Astrocyte (in vitro differentiated cells and primary cell): ENCODE results near the gene FIZ1. TPM values are rescaled to one million over a fixed set of nuclear protein-coding genes. Genes with fewer than 3 reads are reported as not detected.
A peak's percentile ranks its signal among the peaks of the same experiment; 100 is the strongest.

Experiments used
- DNase-seq: peaks from one replicate; pipeline ENCODE4 v3.0.0-alpha.2; 2010; ENCODE audit warnings: low read depth
- FAIRE-seq: peaks from 2 replicates; lab custom pipeline; 2011; peaks lifted over from hg19 to GRCh38; lab: Jason Lieb, UNC
- H2AFZ ChIP-seq: 2 replicates; pipeline ENCODE4 v1.6.0; 2012; ENCODE audit warnings: low read depth, low read length, inconsistent platforms
- H3K27ac ChIP-seq: 2 replicates; pipeline ENCODE4 v1.5.1; 2011; ENCODE audit warnings: low read depth, low read length, inconsistent platforms
- H3K27me3 ChIP-seq: 2 replicates; pipeline ENCODE4 v1.6.0; 2011; ENCODE audit warnings: low read length, inconsistent platforms; ENCODE audit not compliant: insufficient read depth
- H3K36me3 ChIP-seq: 2 replicates; pipeline ENCODE4 v1.5.1; 2011; ENCODE audit warnings: low read length, inconsistent platforms; ENCODE audit not compliant: insufficient read depth
- H3K4me1 ChIP-seq: 2 replicates; pipeline ENCODE4 v1.5.1; 2011; ENCODE audit warnings: low read length, inconsistent platforms; ENCODE audit not compliant: insufficient read depth
- H3K4me2 ChIP-seq: 2 replicates; pipeline ENCODE4 v1.6.0; 2012; ENCODE audit warnings: low read length, inconsistent platforms
- H3K4me3 ChIP-seq: 2 replicates; pipeline ENCODE4 v1.5.1; 2011; ENCODE audit warnings: low read depth, mild to moderate bottlenecking, low read length, inconsistent platforms; ENCODE audit not compliant: insufficient read depth
- H3K79me2 ChIP-seq: 2 replicates; pipeline ENCODE4 v1.6.0; 2012; ENCODE audit warnings: mild to moderate bottlenecking, low read length, inconsistent platforms; ENCODE audit not compliant: insufficient read depth
- H3K9ac ChIP-seq: 2 replicates; pipeline ENCODE4 v1.6.0; 2012; ENCODE audit warnings: mild to moderate bottlenecking, low read length, inconsistent platforms
- H3K9me3 ChIP-seq: 2 replicates; pipeline ENCODE4 v1.5.1; 2012; ENCODE audit warnings: low read depth, mild to moderate bottlenecking, low read length, inconsistent platforms; ENCODE audit not compliant: insufficient read depth
- H4K20me1 ChIP-seq: 2 replicates; pipeline ENCODE4 v1.6.0; 2012; ENCODE audit warnings: low read length, inconsistent platforms; ENCODE audit not compliant: insufficient read depth
- H3K27ac Mint-ChIP-seq: one replicate; pipeline ENCODE4 v1.8.0; 2021; ENCODE audit warnings: mild to moderate bottlenecking, mixed read lengths; ENCODE audit not compliant: unreplicated experiment
- H3K27me3 Mint-ChIP-seq: one replicate; pipeline ENCODE4 v1.8.0; 2021; ENCODE audit warnings: low read depth, mixed read lengths; ENCODE audit not compliant: unreplicated experiment
- H3K36me3 Mint-ChIP-seq: one replicate; pipeline ENCODE4 v1.8.0; 2021; ENCODE audit warnings: low read depth, mixed read lengths; ENCODE audit not compliant: unreplicated experiment
- H3K4me1 Mint-ChIP-seq: one replicate; pipeline ENCODE4 v1.8.0; 2021; ENCODE audit warnings: low read depth, mixed read lengths; ENCODE audit not compliant: unreplicated experiment
- H3K4me3 Mint-ChIP-seq: one replicate; pipeline ENCODE4 v1.8.0; 2021; ENCODE audit warnings: mild to moderate bottlenecking, moderate library complexity, mixed read lengths; ENCODE audit not compliant: unreplicated experiment
- H3K9me3 Mint-ChIP-seq: one replicate; pipeline ENCODE4 v1.8.0; 2021; ENCODE audit warnings: mild to moderate bottlenecking, mixed read lengths; ENCODE audit not compliant: unreplicated experiment
- EZH2 ChIP-seq: IDR thresholded peaks from 2 replicates; pipeline ENCODE4 v1.6.1; 2012; ENCODE audit warnings: mild to moderate bottlenecking, low read length, inconsistent platforms; ENCODE audit not compliant: insufficient read depth
- total RNA-seq: library from RNA; stranded (reverse); gene quantifications from 2 replicates; pipeline ENCODE4 v1.2.1, GENCODE V29; 2021
- TF ChIP-seq, protein P1 (sequence below): IDR thresholded peaks from 2 replicates; pipeline ENCODE4 v1.5.1; 2011; ENCODE audit warnings: low read depth, mild to moderate bottlenecking, inconsistent platforms, low read length, moderate library complexity; ENCODE audit not compliant: insufficient read depth

The FIZ1 gene
- total RNA-seq, 1 donor from 2014 or later, result 14.5 TPM

DNA sequence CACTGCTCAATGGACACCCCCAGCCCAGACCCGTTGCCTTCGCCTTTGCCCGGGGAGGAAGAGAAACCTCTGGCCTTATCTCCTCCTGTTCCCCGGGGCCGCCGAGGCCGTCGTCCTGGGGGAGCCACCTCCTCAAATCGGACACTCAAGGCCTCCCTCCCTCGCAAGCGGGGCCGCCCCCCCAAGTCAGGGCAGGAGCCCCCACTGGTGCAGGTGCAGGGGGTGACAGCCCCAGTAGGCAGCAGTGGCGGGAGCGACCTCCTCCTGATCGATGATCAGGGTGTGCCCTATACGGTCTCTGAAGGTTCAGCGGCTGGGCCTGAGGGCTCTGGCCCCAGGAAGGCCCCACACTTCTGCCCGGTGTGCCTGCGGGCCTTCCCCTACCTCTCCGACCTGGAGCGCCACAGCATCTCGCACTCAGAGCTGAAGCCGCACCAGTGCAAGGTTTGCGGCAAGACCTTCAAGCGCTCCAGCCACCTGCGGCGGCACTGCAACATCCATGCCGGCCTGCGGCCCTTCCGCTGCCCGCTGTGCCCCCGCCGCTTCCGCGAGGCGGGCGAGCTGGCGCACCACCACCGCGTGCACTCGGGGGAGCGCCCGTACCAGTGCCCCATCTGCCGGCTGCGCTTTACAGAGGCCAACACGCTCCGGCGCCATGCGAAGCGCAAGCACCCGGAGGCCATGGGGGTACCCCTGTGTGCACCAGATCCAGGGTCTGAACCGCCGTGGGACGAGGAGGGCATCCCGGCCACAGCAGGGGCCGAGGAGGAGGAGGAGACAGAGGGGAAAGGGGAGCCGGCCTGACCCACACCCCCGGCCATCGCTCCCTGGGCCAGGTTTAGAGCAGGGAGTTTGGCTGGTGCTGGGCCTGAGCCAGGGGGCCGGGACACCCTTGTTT, 3.0 kb upstream of the FIZ1 start:
- Mint-ChIP-seq H3K4me3 (no peak overlapping the region), H3K9me3 (peaks cover 5% of the 10 kb centered on the region), H3K27ac (no peak overlapping the region), H3K27me3 (no peaks in the 10 kb centered on the region), H3K4me1 (peaks cover 15% of the 10 kb centered on the region), H3K36me3 (peaks cover 10% of the 10 kb centered on the region)
- Histone ChIP-seq H3K4me1 (peaks cover 14% of the 10 kb centered on the region), H3K9me3 (no peaks in the 10 kb centered on the region), H3K27ac (no peak overlapping the region), H3K27me3 (no peaks in the 10 kb centered on the region), H3K79me2 (peaks cover 27% of the 10 kb centered on the region), H3K36me3 (no peaks in the 10 kb centered on the region), H3K4me3 (no peak overlapping the region), H4K20me1 (peaks cover 11% of the 10 kb centered on the region), H2AFZ (no peak overlapping the region), H3K4me2 (no peak overlapping the region), H3K9ac (no peak overlapping the region)
- TF ChIP-seq EZH2, result no peak
- TF ChIP-seq, protein P1, sequence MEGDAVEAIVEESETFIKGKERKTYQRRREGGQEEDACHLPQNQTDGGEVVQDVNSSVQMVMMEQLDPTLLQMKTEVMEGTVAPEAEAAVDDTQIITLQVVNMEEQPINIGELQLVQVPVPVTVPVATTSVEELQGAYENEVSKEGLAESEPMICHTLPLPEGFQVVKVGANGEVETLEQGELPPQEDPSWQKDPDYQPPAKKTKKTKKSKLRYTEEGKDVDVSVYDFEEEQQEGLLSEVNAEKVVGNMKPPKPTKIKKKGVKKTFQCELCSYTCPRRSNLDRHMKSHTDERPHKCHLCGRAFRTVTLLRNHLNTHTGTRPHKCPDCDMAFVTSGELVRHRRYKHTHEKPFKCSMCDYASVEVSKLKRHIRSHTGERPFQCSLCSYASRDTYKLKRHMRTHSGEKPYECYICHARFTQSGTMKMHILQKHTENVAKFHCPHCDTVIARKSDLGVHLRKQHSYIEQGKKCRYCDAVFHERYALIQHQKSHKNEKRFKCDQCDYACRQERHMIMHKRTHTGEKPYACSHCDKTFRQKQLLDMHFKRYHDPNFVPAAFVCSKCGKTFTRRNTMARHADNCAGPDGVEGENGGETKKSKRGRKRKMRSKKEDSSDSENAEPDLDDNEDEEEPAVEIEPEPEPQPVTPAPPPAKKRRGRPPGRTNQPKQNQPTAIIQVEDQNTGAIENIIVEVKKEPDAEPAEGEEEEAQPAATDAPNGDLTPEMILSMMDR, result no peak
- FAIRE-seq, result no peak
- no peak for DNase-seq

DNA sequence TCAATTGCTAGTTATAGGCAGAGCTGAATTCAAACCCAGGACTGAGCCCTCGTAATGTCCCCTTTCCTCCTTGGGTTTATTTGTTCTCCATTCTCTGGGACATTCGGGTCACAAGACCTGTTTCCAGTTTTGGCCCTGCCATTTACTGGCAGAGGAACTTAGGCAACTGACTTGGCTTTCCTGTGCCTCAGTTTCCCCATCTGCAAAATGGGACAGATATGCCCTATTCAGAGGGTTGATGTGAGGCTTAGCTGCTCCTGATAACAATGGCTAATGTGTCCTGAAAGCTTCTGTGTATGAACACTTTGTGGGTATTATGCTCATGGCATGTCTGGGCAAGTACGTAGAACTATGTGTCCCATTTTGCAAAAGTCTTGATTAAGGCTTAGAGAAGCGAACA, 1.8 kb upstream of the FIZ1 start:
- FAIRE-seq, result no peak
- peak overlapping the region; percentile 58 for H3K4me3 ChIP-seq
- H3K4me3 Mint-ChIP-seq, result peak overlapping the region; percentile 74
- no peaks in the 10 kb centered on the region for H4K20me1 ChIP-seq
- H2AFZ ChIP-seq, result no peak overlapping the region
- peak overlapping the region; percentile 86 for H3K27ac Mint-ChIP-seq
- peaks cover 11% of the 10 kb centered on the region for H3K36me3 Mint-ChIP-seq
- H3K4me2 ChIP-seq, result peak overlapping the region; percentile 89
- no peak overlapping the region for H3K27ac ChIP-seq
- no peaks in the 10 kb centered on the region for H3K9me3 ChIP-seq
- no peak for DNase-seq
- peaks cover 6% of the 10 kb centered on the region for H3K4me1 Mint-ChIP-seq
- H3K9me3 Mint-ChIP-seq, result peaks cover 5% of the 10 kb centered on the region
- no peaks in the 10 kb centered on the region for H3K27me3 ChIP-seq
- H3K4me1 ChIP-seq, result peaks cover 5% of the 10 kb centered on the region
- no peaks in the 10 kb centered on the region for H3K27me3 Mint-ChIP-seq
- H3K9ac ChIP-seq, result peak overlapping the region; percentile 96
- TF ChIP-seq EZH2, result no peak
- TF ChIP-seq, protein P1, result no peak
- peaks cover 15% of the 10 kb centered on the region for H3K79me2 ChIP-seq
- peaks cover 5% of the 10 kb centered on the region for H3K36me3 ChIP-seq

DNA sequence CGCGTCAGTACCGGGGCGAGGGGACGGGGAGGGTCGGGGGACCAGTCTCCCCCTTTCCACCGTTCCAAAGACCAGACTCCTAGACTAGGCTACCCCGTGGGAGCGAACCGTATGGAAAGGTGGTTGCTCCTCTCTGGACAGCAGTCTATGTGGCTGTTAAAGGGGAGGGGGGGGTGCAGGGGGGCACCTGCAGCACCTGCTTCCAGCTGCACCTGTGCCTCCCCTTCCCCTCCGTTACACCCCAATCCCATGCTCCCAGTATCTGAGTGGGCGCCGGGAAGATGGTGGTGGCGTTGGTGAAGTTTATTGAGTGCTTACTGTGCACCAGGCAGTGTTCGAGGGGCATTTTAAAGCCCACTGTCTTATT, 1.3 kb upstream of the FIZ1 start:
- peak overlapping the region; percentile 89 for H3K4me2 ChIP-seq
- FAIRE-seq (no peak), DNase-seq (no peak)
- peaks cover 15% of the 10 kb centered on the region for H3K36me3 Mint-ChIP-seq
- no peaks in the 10 kb centered on the region for H3K9me3 ChIP-seq
- TF ChIP-seq EZH2, result no peak
- TF ChIP-seq, protein P1, result no peak
- no peaks in the 10 kb centered on the region for H4K20me1 ChIP-seq
- H3K9ac ChIP-seq, result peak overlapping the region; percentile 96
- H3K4me3 ChIP-seq, result peak overlapping the region; percentile 58
- peak overlapping the region; percentile 11 for H3K27ac ChIP-seq
- H3K4me1 Mint-ChIP-seq, result peaks cover 6% of the 10 kb centered on the region
- H3K27ac Mint-ChIP-seq, result peak overlapping the region; percentile 34
- peak overlapping the region; percentile 10 for H2AFZ ChIP-seq
- peaks cover 9% of the 10 kb centered on the region for H3K36me3 ChIP-seq
- peaks cover 5% of the 10 kb centered on the region for H3K9me3 Mint-ChIP-seq
- H3K27me3 Mint-ChIP-seq, result no peaks in the 10 kb centered on the region
- peak overlapping the region; percentile 74 for H3K4me3 Mint-ChIP-seq
- peaks cover 5% of the 10 kb centered on the region for H3K4me1 ChIP-seq
- H3K79me2 ChIP-seq, result peaks cover 12% of the 10 kb centered on the region
- no peaks in the 10 kb centered on the region for H3K27me3 ChIP-seq
